HG03135 (cell line): ENCODE data around the gene ANO1.

Source experiments
- ATAC-seq: cut with Tn5 transposase; IDR thresholded peaks from one replicate; pipeline ENCODE4 v1.9.1; 2021; ENCODE audit warnings: mild to moderate bottlenecking, moderate library complexity; ENCODE audit not compliant: unreplicated experiment

ANO1 gene

GRCh38 chr11:70092959-70093715 lies 15.0 kb downstream of the ANO1 start:
- ATAC-seq = no peak

- ATAC-seq = no peak
These were observed 17.6 kb downstream of the ANO1 start for GRCh38 chr11:70095541-70096252.

- no peak for ATAC-seq
These were observed 19.9 kb downstream of the ANO1 start for GRCh38 chr11:70097783-70098563.

- ATAC-seq = no peak
These were observed 20.8 kb downstream of the ANO1 start for GRCh38 chr11:70098936-70099335.

- no peak for ATAC-seq
These were observed 21.6 kb downstream of the ANO1 start for GRCh38 chr11:70099578-70100279.

GRCh38 chr11:70100280-70100603 lies 22.1 kb downstream of the ANO1 start:
- no peak for ATAC-seq

GRCh38 chr11:70100791-70101190 lies 22.7 kb downstream of the ANO1 start:
- no peak for ATAC-seq

- ATAC-seq = no peak
These were observed 25.3 kb downstream of the ANO1 start for GRCh38 chr11:70103256-70103975.

- no peak for ATAC-seq
These were observed 26.3 kb downstream of the ANO1 start for GRCh38 chr11:70104419-70104818.

- no peak for ATAC-seq
These were observed 26.8 kb downstream of the ANO1 start for GRCh38 chr11:70104961-70105360.

- no peak for ATAC-seq
These were observed 27.2 kb downstream of the ANO1 start for GRCh38 chr11:70105369-70105754.

- ATAC-seq = no peak
These were observed 27.8 kb downstream of the ANO1 start for GRCh38 chr11:70105755-70106571.

GRCh38 chr11:70106757-70107156 lies 28.6 kb downstream of the ANO1 start:
- no peak for ATAC-seq

- ATAC-seq = no peak
These were observed 29.1 kb downstream of the ANO1 start for GRCh38 chr11:70107191-70107590.

GRCh38 chr11:70107756-70108155 lies 29.6 kb downstream of the ANO1 start:
- no peak for ATAC-seq

GRCh38 chr11:70108250-70108649 lies 30.1 kb downstream of the ANO1 start:
- no peak for ATAC-seq

- ATAC-seq = no peak
These were observed 30.9 kb downstream of the ANO1 start for GRCh38 chr11:70109006-70109405.

GRCh38 chr11:70109903-70110302 lies 31.8 kb downstream of the ANO1 start:
- no peak for ATAC-seq

- no peak for ATAC-seq
These were observed 32.5 kb downstream of the ANO1 start for GRCh38 chr11:70110538-70111055.
